HepG2 (cell line): ENCODE data around the gene CELA2B.
"Not testable (repeated sequence)": the region's sequence is repeated elsewhere in the genome, so short reads cannot be mapped to it uniquely, and the experiment has no call there.

Experiments used
- BRCA1 ChIP-seq: sonication (generic); formaldehyde crosslinking; IDR thresholded peaks from 2 replicates; pipeline ENCODE4 v1.4.0; 2020; ENCODE audit warnings: missing genetic modification reagents
- SOX6 ChIP-seq, 2 experiments: fragments of 450-650 bp in 1 of 2; sonication (generic) in 1 of 2; formaldehyde crosslinking in 1 of 2; IDR thresholded peaks; 2 replicates each; pipeline versions ENCODE4 v1.4.0 to v1.6.1; 2017 to 2020; ENCODE audit warnings: antibody characterized with exemption in 1 of 2, mild to moderate bottlenecking in 1 of 2, missing genetic modification reagents in 1 of 2
- ZNF24 ChIP-seq: fragments of 450-650 bp; IDR thresholded peaks from 2 replicates; pipeline ENCODE4 v1.6.1; 2017; ENCODE audit warnings: antibody characterized with exemption, mild to moderate bottlenecking
- TF ChIP-seq, protein P1 (sequence below): sonication (generic); formaldehyde crosslinking; IDR thresholded peaks from 2 replicates; pipeline ENCODE4 v1.4.0; 2020; ENCODE audit warnings: missing genetic modification reagents, borderline replicate concordance
- TF ChIP-seq, protein P2 (sequence below): sonication (generic); formaldehyde crosslinking; IDR thresholded peaks from 2 replicates; pipeline ENCODE4 v1.5.0; 2020; ENCODE audit warnings: mild to moderate bottlenecking, missing genetic modification reagents, moderate library complexity

DNA sequence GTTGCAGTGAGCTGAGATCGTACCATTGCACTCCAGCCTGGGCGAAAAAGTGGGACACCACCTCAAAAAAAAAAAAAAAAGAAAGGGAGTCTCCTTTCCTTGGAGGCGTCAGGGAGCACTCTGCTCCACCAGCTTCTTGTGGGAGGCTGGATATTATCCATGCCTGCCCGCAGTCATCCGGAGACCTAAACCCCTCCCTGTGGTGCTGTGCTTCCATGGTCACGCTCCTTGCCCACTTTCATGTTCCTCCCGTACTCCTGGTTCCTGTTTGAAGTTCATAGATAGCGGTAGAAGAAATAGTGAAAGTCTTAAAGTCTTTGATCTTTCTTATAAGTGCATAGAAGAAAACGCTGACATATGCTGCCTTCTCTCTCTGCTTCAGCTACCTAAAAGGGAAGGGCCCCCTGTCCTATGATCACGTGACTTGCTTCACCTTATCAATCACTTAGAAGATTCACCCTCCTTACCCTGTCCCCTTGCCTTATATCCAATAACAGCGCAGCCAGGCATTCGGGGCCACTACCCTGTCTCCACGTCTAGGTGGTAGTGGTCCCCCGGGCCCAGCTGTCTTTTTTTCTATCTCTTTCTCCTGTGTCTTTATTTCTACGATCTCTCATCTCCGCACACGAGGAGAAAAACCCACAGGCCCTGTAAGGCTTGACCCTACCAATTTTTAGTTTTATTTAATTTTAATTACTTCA lies 45.5 kb downstream of the CELA2B start:
- TF ChIP-seq, protein P1, sequence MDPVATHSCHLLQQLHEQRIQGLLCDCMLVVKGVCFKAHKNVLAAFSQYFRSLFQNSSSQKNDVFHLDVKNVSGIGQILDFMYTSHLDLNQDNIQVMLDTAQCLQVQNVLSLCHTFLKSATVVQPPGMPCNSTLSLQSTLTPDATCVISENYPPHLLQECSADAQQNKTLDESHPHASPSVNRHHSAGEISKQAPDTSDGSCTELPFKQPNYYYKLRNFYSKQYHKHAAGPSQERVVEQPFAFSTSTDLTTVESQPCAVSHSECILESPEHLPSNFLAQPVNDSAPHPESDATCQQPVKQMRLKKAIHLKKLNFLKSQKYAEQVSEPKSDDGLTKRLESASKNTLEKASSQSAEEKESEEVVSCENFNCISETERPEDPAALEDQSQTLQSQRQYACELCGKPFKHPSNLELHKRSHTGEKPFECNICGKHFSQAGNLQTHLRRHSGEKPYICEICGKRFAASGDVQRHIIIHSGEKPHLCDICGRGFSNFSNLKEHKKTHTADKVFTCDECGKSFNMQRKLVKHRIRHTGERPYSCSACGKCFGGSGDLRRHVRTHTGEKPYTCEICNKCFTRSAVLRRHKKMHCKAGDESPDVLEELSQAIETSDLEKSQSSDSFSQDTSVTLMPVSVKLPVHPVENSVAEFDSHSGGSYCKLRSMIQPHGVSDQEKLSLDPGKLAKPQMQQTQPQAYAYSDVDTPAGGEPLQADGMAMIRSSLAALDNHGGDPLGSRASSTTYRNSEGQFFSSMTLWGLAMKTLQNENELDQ (CRISPR knock-in tag): not testable (repeated sequence)
- TF ChIP-seq, protein P2, sequence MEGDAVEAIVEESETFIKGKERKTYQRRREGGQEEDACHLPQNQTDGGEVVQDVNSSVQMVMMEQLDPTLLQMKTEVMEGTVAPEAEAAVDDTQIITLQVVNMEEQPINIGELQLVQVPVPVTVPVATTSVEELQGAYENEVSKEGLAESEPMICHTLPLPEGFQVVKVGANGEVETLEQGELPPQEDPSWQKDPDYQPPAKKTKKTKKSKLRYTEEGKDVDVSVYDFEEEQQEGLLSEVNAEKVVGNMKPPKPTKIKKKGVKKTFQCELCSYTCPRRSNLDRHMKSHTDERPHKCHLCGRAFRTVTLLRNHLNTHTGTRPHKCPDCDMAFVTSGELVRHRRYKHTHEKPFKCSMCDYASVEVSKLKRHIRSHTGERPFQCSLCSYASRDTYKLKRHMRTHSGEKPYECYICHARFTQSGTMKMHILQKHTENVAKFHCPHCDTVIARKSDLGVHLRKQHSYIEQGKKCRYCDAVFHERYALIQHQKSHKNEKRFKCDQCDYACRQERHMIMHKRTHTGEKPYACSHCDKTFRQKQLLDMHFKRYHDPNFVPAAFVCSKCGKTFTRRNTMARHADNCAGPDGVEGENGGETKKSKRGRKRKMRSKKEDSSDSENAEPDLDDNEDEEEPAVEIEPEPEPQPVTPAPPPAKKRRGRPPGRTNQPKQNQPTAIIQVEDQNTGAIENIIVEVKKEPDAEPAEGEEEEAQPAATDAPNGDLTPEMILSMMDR (CRISPR knock-in tag): not testable (repeated sequence)
- TF ChIP-seq ZNF24; SOX6 (IDR thresholded peaks at IDR 0.05); SOX6 (CRISPR knock-in tag; IDR thresholded peaks at IDR 0.05); BRCA1 (CRISPR knock-in tag): not testable (repeated sequence)
